Nephron progenitor cell (in vitro differentiated cells): ENCODE data around the gene TXNRD1.
"Not testable (repeated sequence)": the region's sequence is repeated elsewhere in the genome, so short reads cannot be mapped to it uniquely, and the experiment has no call there.

ENCODE experiments used
- DNase-seq: peaks from one replicate; pipeline ENCODE4 v3.0.0; 2021
- H3K27ac Mint-ChIP-seq: 2 replicates; pipeline ENCODE4 v1.8.0; 2021; ENCODE audit warnings: mild to moderate bottlenecking, moderate library complexity, mixed read lengths
- H3K27me3 Mint-ChIP-seq: 2 replicates; pipeline ENCODE4 v1.8.0; 2021; ENCODE audit warnings: mild to moderate bottlenecking, low read depth, mixed read lengths; ENCODE audit not compliant: poor library complexity
- H3K36me3 Mint-ChIP-seq: 2 replicates; pipeline ENCODE4 v1.8.0; 2021; ENCODE audit warnings: low read depth, mixed read lengths
- H3K4me1 Mint-ChIP-seq: 2 replicates; pipeline ENCODE4 v1.8.0; 2021; ENCODE audit warnings: mixed read lengths
- H3K4me3 Mint-ChIP-seq: 2 replicates; pipeline ENCODE4 v1.8.0; 2021; ENCODE audit warnings: mild to moderate bottlenecking, moderate library complexity, mixed read lengths
- H3K9me3 Mint-ChIP-seq: 2 replicates; pipeline ENCODE4 v1.8.0; 2021; ENCODE audit warnings: mild to moderate bottlenecking, moderate library complexity, mixed read lengths
- CTCF ChIP-seq: fragments of 200-600 bp; sonication (generic); IDR thresholded peaks from 2 replicates; pipeline ENCODE4 v1.5.0; 2021; ENCODE audit warnings: antibody characterized with exemption

The TXNRD1 gene

GRCh38 chr12:104384141-104384880, 168.7 kb downstream of the TXNRD1 start:
- no peak overlapping the region for H3K27ac Mint-ChIP-seq

GRCh38 chr12:104385510-104385909, 169.9 kb downstream of the TXNRD1 start:
- H3K4me1 Mint-ChIP-seq = no peaks in the 10 kb centered on the region
- DNase-seq = no peak
- H3K36me3 Mint-ChIP-seq = peaks cover 5% of the 10 kb centered on the region
- H3K27ac Mint-ChIP-seq = no peak overlapping the region
- no peak overlapping the region for H3K4me3 Mint-ChIP-seq
- no peaks in the 10 kb centered on the region for H3K9me3 Mint-ChIP-seq
- H3K27me3 Mint-ChIP-seq = peaks cover 7% of the 10 kb centered on the region
- TF ChIP-seq CTCF = no peak

More at GRCh38 chr12:104384141-104384880, 168.7 kb downstream of the TXNRD1 start:
- no peak for TF ChIP-seq CTCF
- Mint-ChIP-seq H3K4me1 (no peaks in the 10 kb centered on the region), H3K27me3 (peaks cover 7% of the 10 kb centered on the region), H3K9me3 (no peaks in the 10 kb centered on the region), H3K36me3 (peaks cover 5% of the 10 kb centered on the region), H3K4me3 (no peak overlapping the region)
- DNase-seq = no peak

- H3K27ac Mint-ChIP-seq = no peak overlapping the region
- H3K9me3 Mint-ChIP-seq = peaks cover 3% of the 10 kb centered on the region
- H3K4me3 Mint-ChIP-seq = no peak overlapping the region
- H3K36me3 Mint-ChIP-seq = peaks cover 5% of the 10 kb centered on the region
- no peak for DNase-seq
- no peaks in the 10 kb centered on the region for H3K4me1 Mint-ChIP-seq
- H3K27me3 Mint-ChIP-seq = peaks cover 3% of the 10 kb centered on the region
- TF ChIP-seq CTCF = no peak
These were observed 170.9 kb downstream of the TXNRD1 start for GRCh38 chr12:104386461-104386860.

GRCh38 chr12:104387190-104387589, 171.6 kb downstream of the TXNRD1 start:
- Mint-ChIP-seq H3K4me1 (no peaks in the 10 kb centered on the region), H3K27me3 (no peaks in the 10 kb centered on the region), H3K36me3 (peaks cover 5% of the 10 kb centered on the region)

GRCh38 chr12:104394086-104394485, 178.5 kb downstream of the TXNRD1 start:
- peaks cover 16% of the 10 kb centered on the region for H3K36me3 Mint-ChIP-seq
- H3K4me1 Mint-ChIP-seq, DNase-seq, H3K4me3 Mint-ChIP-seq, H3K27me3 Mint-ChIP-seq, H3K27ac Mint-ChIP-seq: not testable (repeated sequence)
- peaks cover 53% of the 10 kb centered on the region for H3K9me3 Mint-ChIP-seq

More at GRCh38 chr12:104387190-104387589, 171.6 kb downstream of the TXNRD1 start:
- Mint-ChIP-seq H3K4me3 (no peak overlapping the region), H3K9me3 (peaks cover 10% of the 10 kb centered on the region), H3K27ac (no peak overlapping the region)
- DNase-seq = no peak
- no peak for TF ChIP-seq CTCF
